Gastrocnemius medialis (tissue), 4 donors: ENCODE measurements around the gene CCDC88A. TPM values are rescaled to one million over a fixed set of nuclear protein-coding genes. Genes with fewer than 3 reads are reported as not detected.
"Not testable (repeated sequence)": the region's sequence is repeated elsewhere in the genome, so short reads cannot be mapped to it uniquely, and the experiment has no call there.

ENCODE experiments used
- ATAC-seq, 2 donors: fragments of 150-250 bp; one replicate each; pipeline ENCODE4 v1.9.1; 2016
- DNase-seq, 2 donors: peaks; one replicate each; pipeline ENCODE4 v3.0.0-alpha.2; 2019
- H3K27ac ChIP-seq, 4 donors: fragments of 200-600 bp; sonication (generic); 1 replicate in 1 of 4; 2 replicates in 3 of 4; pipeline ENCODE4 v1.5.1; 2016 to 2018; ENCODE audit warnings: mild to moderate bottlenecking in 2 of 4, moderate library complexity in 1 of 4
- H3K27me3 ChIP-seq, 3 donors: fragments of 200-600 bp; sonication (generic) in 2 of 3; 1 replicate in 1 of 3; 2 replicates in 2 of 3; pipeline versions ENCODE4 v1.5.1 to v1.6.0; 2016 to 2019; ENCODE audit warnings: mild to moderate bottlenecking in 1 of 3, moderate library complexity in 1 of 3
- H3K36me3 ChIP-seq, 2 donors: fragments of 200-600 bp; sonication (generic) in 1 of 2; one replicate each; pipeline ENCODE4 v1.5.1; 2017 to 2018
- H3K4me1 ChIP-seq, 2 donors: fragments of 200-600 bp; sonication (generic) in 1 of 2; one replicate each; pipeline ENCODE4 v1.5.1; 2016 to 2017; ENCODE audit warnings: mild to moderate bottlenecking in 2 of 2
- H3K4me3 ChIP-seq, 4 donors: fragments of 200-600 bp; sonication (generic) in 3 of 4; 1 replicate in 1 of 4; 2 replicates in 3 of 4; pipeline ENCODE4 v1.5.1; 2016 to 2019; ENCODE audit warnings: mild to moderate bottlenecking in 2 of 4
- H3K9me3 ChIP-seq, 3 donors: fragments of 200-600 bp; sonication (generic) in 2 of 3; 1 replicate in 1 of 3; 2 replicates in 2 of 3; pipeline ENCODE4 v1.5.1; 2016 to 2019
- CTCF ChIP-seq, 5 experiments: fragments of 450-650 bp in 3 of 5; fragments of 200-600 bp in 2 of 5; sonication (generic) in 2 of 5; IDR thresholded peaks in 4 of 5; conservative IDR thresholded peaks in 1 of 5; 1 replicate in 4 of 5; 2 replicates in 1 of 5; pipeline ENCODE4 v1.5.1; 2016 to 2019; ENCODE audit warnings: antibody characterized with exemption in 5 of 5, mild to moderate bottlenecking in 3 of 5, moderate library complexity in 3 of 5
- POLR2A ChIP-seq, 2 donors: fragments of 450-650 bp; IDR thresholded peaks; one replicate each; pipeline ENCODE4 v1.6.1; 2017; ENCODE audit warnings: antibody characterized with exemption in 2 of 2, mild to moderate bottlenecking in 2 of 2, moderate library complexity in 2 of 2
- in situ Hi-C, 4 donors: fragments of 200-750 bp; cut with MboI; loops; one replicate each; pipeline versions ENCODE4 v1.15.0 to v1.8.0; 2017; ENCODE audit warnings: low sequenced_read_pairs in 4 of 4
- intact Hi-C: fragments of 100-400 bp; cut with DNase I; formaldehyde crosslinking; loops from one replicate; pipeline ENCODE4 v1.15.1; 2023; ENCODE audit warnings: low total_unique reads
- total RNA-seq, 4 donors: library from RNA; depleted of rRNA; stranded (reverse); fragments of >200 nt; gene quantifications; one replicate each; pipeline versions ENCODE4 v1.1.0 to v1.2.3, GENCODE V29; 2016

Gene CCDC88A
- total RNA-seq, 4 donors from 2014 or later: 12.9 to 28.7 (median 19.4) TPM

GRCh38 chr2:55395724-55396605, 23.7 kb downstream of the CCDC88A start:
- no peaks in the 10 kb centered on the region for H3K27me3 ChIP-seq
- ATAC-seq: no peak
- intact Hi-C loops: no loop called here

GRCh38 chr2:55391615-55392242, 27.9 kb downstream of the CCDC88A start:
- TF ChIP-seq CTCF (IDR thresholded peaks at IDR 0.05 in 4 of 5, conservative IDR thresholded peaks at IDR 0.05 in 1 of 5) (no peak), POLR2A (IDR thresholded peaks at IDR 0.05) (no peak)
- Histone ChIP-seq H3K9me3 (no peaks in the 10 kb centered on the region), H3K36me3 (no peaks in the 10 kb centered on the region), H3K27ac (no peak overlapping the region), H3K27me3 (no peaks in the 10 kb centered on the region), H3K4me1 (no peaks in the 10 kb centered on the region), H3K4me3 (no peak overlapping the region)
- ATAC-seq: no peak
- no peak for DNase-seq
- in situ Hi-C loops (no loop called here), intact Hi-C loops (no loop called here)

More at GRCh38 chr2:55395724-55396605, 23.7 kb downstream of the CCDC88A start:
- Histone ChIP-seq H3K27ac (no peak overlapping the region), H3K4me1 (no peaks in the 10 kb centered on the region), H3K36me3 (no peaks in the 10 kb centered on the region), H3K4me3 (no peak overlapping the region), H3K9me3 (no peaks in the 10 kb centered on the region)
- TF ChIP-seq CTCF (IDR thresholded peaks at IDR 0.05 in 4 of 5, conservative IDR thresholded peaks at IDR 0.05 in 1 of 5) (no peak), POLR2A (IDR thresholded peaks at IDR 0.05) (no peak)
- in situ Hi-C loops: no loop called here
- DNase-seq: no peak

GRCh38 chr2:55391155-55391554, 28.5 kb downstream of the CCDC88A start:
- no peak for DNase-seq
- Histone ChIP-seq H3K36me3 (no peaks in the 10 kb centered on the region), H3K4me3 (no peak overlapping the region), H3K27me3 (no peaks in the 10 kb centered on the region), H3K9me3 (no peaks in the 10 kb centered on the region), H3K27ac (no peak overlapping the region), H3K4me1 (no peaks in the 10 kb centered on the region)
- intact Hi-C loops: no loop called here
- TF ChIP-seq CTCF (IDR thresholded peaks at IDR 0.05 in 4 of 5, conservative IDR thresholded peaks at IDR 0.05 in 1 of 5) (no peak), POLR2A (IDR thresholded peaks at IDR 0.05) (no peak)
- in situ Hi-C loops: no loop called here
- ATAC-seq: no peak

- H3K4me1 ChIP-seq, ATAC-seq, H3K9me3 ChIP-seq, DNase-seq, H3K27me3 ChIP-seq, H3K36me3 ChIP-seq, in situ Hi-C loops, H3K4me3 ChIP-seq, H3K27ac ChIP-seq, intact Hi-C loops: not testable (repeated sequence)
Measured at GRCh38 chr2:55385516-55385915, 34.1 kb downstream of the CCDC88A start.

- Histone ChIP-seq H3K4me1 (no peaks in the 10 kb centered on the region), H3K4me3 (no peak overlapping the region), H3K27me3 (no peaks in the 10 kb centered on the region), H3K9me3 (no peaks in the 10 kb centered on the region), H3K27ac (no peak overlapping the region), H3K36me3 (no peaks in the 10 kb centered on the region)
- TF ChIP-seq CTCF (IDR thresholded peaks at IDR 0.05 in 4 of 5, conservative IDR thresholded peaks at IDR 0.05 in 1 of 5): no peak
- TF ChIP-seq POLR2A (IDR thresholded peaks at IDR 0.05): no peak
- in situ Hi-C loops (no loop called here), intact Hi-C loops (no loop called here)
- DNase-seq (no peak), ATAC-seq (no peak)
Measured at GRCh38 chr2:55384786-55385185, 34.9 kb downstream of the CCDC88A start.
